RPMI7951 (cell line): ENCODE results near the gene ZNF860. TPM values are rescaled to one million over a fixed set of nuclear protein-coding genes. Genes with fewer than 3 reads are reported as not detected.
"Not testable (repeated sequence)": the region's sequence is repeated elsewhere in the genome, so short reads cannot be mapped to it uniquely, and the experiment has no call there.

Source experiments
- DNase-seq: peaks from one replicate; pipeline ENCODE4 v3.0.0-alpha.2; 2012; ENCODE audit warnings: low read depth
- total RNA-seq: library from RNA; depleted of rRNA; stranded (reverse); fragments of >200 nt; shearing (Covaris generic); gene quantifications from 2 replicates; pipeline ENCODE4 v1.2.3, GENCODE V29; 2014

The ZNF860 gene
- total RNA-seq, 1 experiment from 2014 or later, result 0.60 TPM

- DNase-seq, result peak; percentile 83
Observed at GRCh38 chr3:31960793-31961431, 20.6 kb upstream of the ZNF860 start.

- DNase-seq, result peak; percentile 44
Observed at GRCh38 chr3:31962801-31963205, 18.7 kb upstream of the ZNF860 start.

GRCh38 chr3:31966978-31967591, 14.5 kb upstream of the ZNF860 start:
- no peak for DNase-seq

GRCh38 chr3:31967592-31967991, 14.0 kb upstream of the ZNF860 start:
- DNase-seq, result no peak

- DNase-seq, result peak; percentile 46
Observed at GRCh38 chr3:31968369-31968926, 13.1 kb upstream of the ZNF860 start.

- peak; percentile 91 for DNase-seq
Observed at GRCh38 chr3:31968927-31969418, 12.6 kb upstream of the ZNF860 start.

- no peak for DNase-seq
Observed at GRCh38 chr3:31971607-31972006, 9.9 kb upstream of the ZNF860 start.

GRCh38 chr3:31973081-31973480, 8.5 kb upstream of the ZNF860 start:
- no peak for DNase-seq

GRCh38 chr3:31973837-31974236, 7.7 kb upstream of the ZNF860 start:
- DNase-seq, result no peak

GRCh38 chr3:31974471-31974870, 7.1 kb upstream of the ZNF860 start:
- DNase-seq, result no peak

- no peak for DNase-seq
Observed at GRCh38 chr3:31974964-31975363, 6.6 kb upstream of the ZNF860 start.

- DNase-seq, result no peak
Observed at GRCh38 chr3:31976302-31976701, 5.2 kb upstream of the ZNF860 start.

- DNase-seq, result no peak
Observed at GRCh38 chr3:31977736-31978135, 3.8 kb upstream of the ZNF860 start.

GRCh38 chr3:31978553-31978952, 3.0 kb upstream of the ZNF860 start:
- no peak for DNase-seq

- DNase-seq, result no peak
Observed at GRCh38 chr3:31979001-31979697, 2.4 kb upstream of the ZNF860 start.

- DNase-seq, result peak; percentile 53
Observed at GRCh38 chr3:31980530-31981205, 882 bp upstream of the ZNF860 start.

GRCh38 chr3:31984321-31984720, 2.8 kb downstream of the ZNF860 start:
- DNase-seq, result no peak

- no peak for DNase-seq
Observed at GRCh38 chr3:31985831-31986230, 4.3 kb downstream of the ZNF860 start.

- DNase-seq, result peak; percentile 25
Observed at GRCh38 chr3:31988271-31988670, 6.7 kb downstream of the ZNF860 start.

GRCh38 chr3:31992995-31993394, 11.4 kb downstream of the ZNF860 start:
- not testable (repeated sequence) for DNase-seq

- no peak for DNase-seq
Observed at GRCh38 chr3:31993843-31994242, 12.3 kb downstream of the ZNF860 start.

- DNase-seq, result not testable (repeated sequence)
Observed at GRCh38 chr3:31995026-31995425, 13.5 kb downstream of the ZNF860 start.
